Fibroblast of lung (primary cell): ENCODE data around the gene SLC22A23. TPM values are rescaled to one million over a fixed set of nuclear protein-coding genes. Genes with fewer than 3 reads are reported as not detected.

Source experiments
- DNase-seq, 2 donors: peaks; one replicate each; pipeline versions ENCODE4 v3.0.0 to v3.0.0-alpha.2; 2010; ENCODE audit warnings: low read depth in 2 of 2
- H2AFZ ChIP-seq: 2 replicates; pipeline ENCODE4 v1.5.1; 2012; ENCODE audit warnings: low read length, control low read depth, inconsistent platforms
- H3K27ac ChIP-seq: 2 replicates; pipeline ENCODE4 v1.5.1; 2011; ENCODE audit warnings: low read length, control low read depth; ENCODE audit not compliant: insufficient read depth
- H3K27me3 ChIP-seq: 2 replicates; pipeline ENCODE4 v1.5.1; 2011; ENCODE audit warnings: mild to moderate bottlenecking, low read length; ENCODE audit not compliant: control insufficient read depth, insufficient read depth
- H3K36me3 ChIP-seq: 2 replicates; pipeline ENCODE4 v1.5.1; 2011; ENCODE audit warnings: low read length; ENCODE audit not compliant: control insufficient read depth, insufficient read depth
- H3K4me1 ChIP-seq: 2 replicates; pipeline ENCODE4 v1.5.1; 2011; ENCODE audit warnings: low read length; ENCODE audit not compliant: control insufficient read depth, insufficient read depth; ENCODE audit errors: extremely low read depth
- H3K4me2 ChIP-seq: 2 replicates; pipeline ENCODE4 v1.5.1; 2011; ENCODE audit warnings: low read length, control low read depth; ENCODE audit not compliant: insufficient read depth; ENCODE audit errors: extremely low read depth
- H3K4me3 ChIP-seq, 4 experiments: fragments of 200-600 bp in 1 of 4; sonication (generic) in 1 of 4; replicated peaks in 1 of 4; 2 replicates each; pipeline ENCODE4 v1.5.1; 2011 to 2016; ENCODE audit warnings: low read length in 4 of 4, low read depth in 3 of 4, mild to moderate bottlenecking in 3 of 4, control low read depth in 2 of 4, inconsistent platforms in 1 of 4, mixed read lengths in 1 of 4; ENCODE audit not compliant: insufficient read depth in 1 of 4; ENCODE audit errors: control extremely low read depth in 1 of 4
- H3K79me2 ChIP-seq: 2 replicates; pipeline ENCODE4 v1.5.1; 2012; ENCODE audit warnings: mild to moderate bottlenecking, low read length, inconsistent platforms; ENCODE audit not compliant: control insufficient read depth, insufficient read depth
- H3K9ac ChIP-seq: 2 replicates; pipeline ENCODE4 v1.5.1; 2011; ENCODE audit warnings: mild to moderate bottlenecking, low read length, control low read depth; ENCODE audit not compliant: insufficient read depth
- H3K9me3 ChIP-seq: 2 replicates; pipeline ENCODE4 v1.5.1; 2012; ENCODE audit warnings: low read depth, low read length; ENCODE audit not compliant: control insufficient read depth, insufficient read depth
- H4K20me1 ChIP-seq: 2 replicates; pipeline ENCODE4 v1.5.1; 2011; ENCODE audit warnings: low read length; ENCODE audit not compliant: control insufficient read depth, insufficient read depth; ENCODE audit errors: extremely low read depth
- EZH2 ChIP-seq: IDR thresholded peaks from 2 replicates; pipeline ENCODE4 v1.5.1; 2012; ENCODE audit warnings: low read length, control low read depth, mild to moderate bottlenecking; ENCODE audit errors: missing control alignments
- polyA plus RNA-seq, 2 donors: library from polyadenylated mRNA; depleted of rRNA in 1 of 2; stranded (reverse) in 1 of 2; unstranded in 1 of 2; fragments of >200 nt; gene quantifications; 2 replicates each; pipeline ENCODE4 v1.2.1, GENCODE V29; 2011 to 2012; ENCODE audit warnings: missing spikeins in 1 of 2
- total RNA-seq: library from RNA; depleted of rRNA; stranded (reverse); fragments of >200 nt; gene quantifications from 2 replicates; pipeline ENCODE4 v1.2.1, GENCODE V29; 2014
- TF ChIP-seq, protein P1 (sequence below), 2 donors: IDR thresholded peaks in 1 of 2; conservative IDR thresholded peaks in 1 of 2; 1 replicate in 1 of 2; 2 replicates in 1 of 2; pipeline ENCODE4 v1.5.1; 2011 to 2012; ENCODE audit warnings: low read length in 2 of 2, control low read depth in 1 of 2, inconsistent platforms in 1 of 2, low read depth in 1 of 2, mild to moderate bottlenecking in 1 of 2

The SLC22A23 gene
- total and polyA plus RNA-seq, 2 donors (not counting 1 experiment from before 2014, with no cell fraction given) = 0.37 to 3.0 TPM

DNA sequence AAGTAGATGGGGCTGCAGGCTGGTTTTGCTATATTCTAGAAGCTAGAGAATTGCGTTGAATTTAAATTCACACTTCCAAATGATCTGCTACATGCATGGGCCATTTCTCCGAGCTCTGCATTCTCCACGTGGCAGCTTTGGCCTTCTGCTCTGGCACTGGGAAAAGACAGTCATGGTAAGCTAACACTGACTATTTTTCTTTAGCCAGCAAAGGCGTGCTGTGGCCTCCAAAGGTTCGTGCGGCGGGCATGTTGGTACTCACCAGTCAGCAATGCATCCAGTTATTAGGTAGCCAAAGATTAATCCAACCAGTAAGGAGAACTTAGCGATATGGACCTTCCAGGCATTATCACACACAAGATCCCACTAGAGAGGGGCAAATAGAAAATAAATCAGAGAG lies 41.4 kb downstream of the SLC22A23 start:
- Histone ChIP-seq H3K27ac (no peak overlapping the region), H3K4me3 (no peak overlapping the region), H3K36me3 (no peaks in the 10 kb centered on the region), H3K4me2 (no peak overlapping the region), H3K9ac (no peak overlapping the region), H3K79me2 (no peaks in the 10 kb centered on the region), H3K4me1 (no peaks in the 10 kb centered on the region), H2AFZ (no peak overlapping the region), H3K9me3 (no peaks in the 10 kb centered on the region), H3K27me3 (no peaks in the 10 kb centered on the region), H4K20me1 (no peaks in the 10 kb centered on the region)
- TF ChIP-seq, protein P1, sequence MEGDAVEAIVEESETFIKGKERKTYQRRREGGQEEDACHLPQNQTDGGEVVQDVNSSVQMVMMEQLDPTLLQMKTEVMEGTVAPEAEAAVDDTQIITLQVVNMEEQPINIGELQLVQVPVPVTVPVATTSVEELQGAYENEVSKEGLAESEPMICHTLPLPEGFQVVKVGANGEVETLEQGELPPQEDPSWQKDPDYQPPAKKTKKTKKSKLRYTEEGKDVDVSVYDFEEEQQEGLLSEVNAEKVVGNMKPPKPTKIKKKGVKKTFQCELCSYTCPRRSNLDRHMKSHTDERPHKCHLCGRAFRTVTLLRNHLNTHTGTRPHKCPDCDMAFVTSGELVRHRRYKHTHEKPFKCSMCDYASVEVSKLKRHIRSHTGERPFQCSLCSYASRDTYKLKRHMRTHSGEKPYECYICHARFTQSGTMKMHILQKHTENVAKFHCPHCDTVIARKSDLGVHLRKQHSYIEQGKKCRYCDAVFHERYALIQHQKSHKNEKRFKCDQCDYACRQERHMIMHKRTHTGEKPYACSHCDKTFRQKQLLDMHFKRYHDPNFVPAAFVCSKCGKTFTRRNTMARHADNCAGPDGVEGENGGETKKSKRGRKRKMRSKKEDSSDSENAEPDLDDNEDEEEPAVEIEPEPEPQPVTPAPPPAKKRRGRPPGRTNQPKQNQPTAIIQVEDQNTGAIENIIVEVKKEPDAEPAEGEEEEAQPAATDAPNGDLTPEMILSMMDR (conservative IDR thresholded peaks at IDR 0.05 in 1 of 2, IDR thresholded peaks at IDR 0.05 in 1 of 2; ENCODE audit: low read depth in 1 of 2, low read length in 2 of 2) = no peak
- TF ChIP-seq EZH2 = no peak
- no peak for DNase-seq

DNA sequence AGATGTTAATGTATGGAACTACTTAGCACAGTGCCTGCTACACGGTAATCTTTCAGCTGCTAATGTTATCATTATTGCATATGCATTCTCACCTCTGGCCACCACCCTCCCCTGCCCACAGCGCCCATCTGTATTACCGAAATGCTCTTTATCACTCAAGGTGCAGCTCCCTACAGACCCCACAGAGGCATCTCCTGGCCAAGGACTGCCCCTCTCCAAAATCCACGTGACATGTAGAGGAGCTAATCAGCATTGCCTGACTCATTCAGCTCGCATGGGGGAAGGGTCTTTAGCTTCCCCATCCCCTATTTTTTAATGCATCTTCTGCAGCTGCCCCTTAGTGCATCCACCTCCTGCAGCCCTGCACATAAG lies 41.8 kb downstream of the SLC22A23 start:
- no peaks in the 10 kb centered on the region for H3K79me2 ChIP-seq
- H3K4me1 ChIP-seq = no peaks in the 10 kb centered on the region
- no peak overlapping the region for H3K27ac ChIP-seq
- no peak for DNase-seq
- no peaks in the 10 kb centered on the region for H3K36me3 ChIP-seq
- no peak overlapping the region for H3K4me3 ChIP-seq
- TF ChIP-seq, protein P1 (conservative IDR thresholded peaks at IDR 0.05 in 1 of 2, IDR thresholded peaks at IDR 0.05 in 1 of 2; ENCODE audit: low read depth in 1 of 2, low read length in 2 of 2) = no peak
- TF ChIP-seq EZH2 = no peak
- H3K4me2 ChIP-seq = no peak overlapping the region
- H3K9ac ChIP-seq = no peak overlapping the region
- H3K9me3 ChIP-seq = no peaks in the 10 kb centered on the region
- no peaks in the 10 kb centered on the region for H3K27me3 ChIP-seq
- H2AFZ ChIP-seq = no peak overlapping the region
- no peaks in the 10 kb centered on the region for H4K20me1 ChIP-seq

DNA sequence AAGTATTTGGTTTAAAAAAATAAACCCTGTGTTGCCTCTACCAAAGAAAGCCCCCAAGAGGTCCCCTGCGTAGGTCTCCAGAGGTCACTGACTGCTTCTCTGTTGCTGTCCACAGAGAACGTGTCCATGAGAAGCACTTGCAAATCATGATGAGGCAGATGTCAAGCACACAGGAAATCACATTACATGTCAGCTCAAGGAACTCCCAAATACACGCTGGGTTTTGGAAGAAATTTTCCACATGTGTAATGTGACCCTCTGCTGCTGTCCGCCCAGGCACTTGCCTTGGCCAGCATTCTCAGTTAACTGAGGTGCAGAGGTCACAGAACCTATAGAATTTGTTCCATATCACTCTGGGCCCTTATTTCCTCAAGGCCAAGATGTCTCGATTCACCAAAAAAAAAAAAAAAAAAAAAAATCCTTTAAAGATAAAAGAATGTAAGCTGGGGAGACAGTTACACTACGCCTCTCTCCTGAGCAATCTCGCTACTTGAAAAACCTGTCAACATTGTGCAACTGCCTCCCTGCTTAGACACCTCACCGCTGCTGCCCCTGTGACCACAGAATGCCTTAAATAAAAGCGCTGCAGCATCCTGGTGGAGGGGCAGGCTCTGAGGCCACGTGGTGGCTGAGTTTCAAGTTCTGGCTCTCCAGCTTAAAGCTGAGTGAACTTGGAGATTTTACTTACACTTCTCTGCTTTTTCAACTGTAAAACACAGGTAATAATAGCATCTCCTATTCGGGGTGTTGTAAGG lies 42.3 kb downstream of the SLC22A23 start:
- no peak overlapping the region for H3K4me3 ChIP-seq
- TF ChIP-seq, protein P1 (conservative IDR thresholded peaks at IDR 0.05 in 1 of 2, IDR thresholded peaks at IDR 0.05 in 1 of 2; ENCODE audit: low read depth in 1 of 2, low read length in 2 of 2) = no peak
- no peak for TF ChIP-seq EZH2
- H3K4me1 ChIP-seq = no peaks in the 10 kb centered on the region
- no peaks in the 10 kb centered on the region for H3K9me3 ChIP-seq
- H4K20me1 ChIP-seq = no peaks in the 10 kb centered on the region
- no peak overlapping the region for H3K9ac ChIP-seq
- no peak overlapping the region for H3K4me2 ChIP-seq
- H3K79me2 ChIP-seq = no peaks in the 10 kb centered on the region
- no peaks in the 10 kb centered on the region for H3K36me3 ChIP-seq
- H2AFZ ChIP-seq = no peak overlapping the region
- DNase-seq = peak in 1 of 2 donors; percentile 90
- no peak overlapping the region for H3K27ac ChIP-seq
- no peaks in the 10 kb centered on the region for H3K27me3 ChIP-seq
